T-cell (primary cell): ENCODE data around the gene SAC3D1. TPM values are rescaled to one million over a fixed set of nuclear protein-coding genes. Genes with fewer than 3 reads are reported as not detected.

ENCODE experiments used
- ATAC-seq, 4 experiments: fragments of 200-7000 bp in 3 of 4; fragments of 150-1000 bp in 1 of 4; cut with Tn5 transposase; replicated peaks in 1 of 4; 1 replicate in 3 of 4; 2 replicates in 1 of 4; pipeline ENCODE4 v1.10.0; 2021; ENCODE audit warnings: moderate library complexity in 3 of 4, mild to moderate bottlenecking in 2 of 4, moderate number of reproducible peaks in 1 of 4
- CTCF ChIA-PET, 2 donors: fragments of 300-600 bp; sonication (Branson Sonifier 250); formaldehyde crosslinking; loops; one replicate each; lab custom pipeline; 2022; ENCODE audit warnings: antibody characterized with exemption in 2 of 2; lab: Charles Lee
- POLR2A ChIA-PET, 2 donors: fragments of 300-600 bp; sonication (Branson Sonifier 250); formaldehyde crosslinking; loops; one replicate each; lab custom pipeline; 2022; ENCODE audit warnings: antibody characterized with exemption in 2 of 2; lab: Charles Lee
- DNase-seq, 35 experiments: peaks; one replicate each; pipeline versions ENCODE4 v3.0.0 to v3.0.0-alpha.2; 2013 to 2023
- H3K27ac ChIP-seq: one replicate; pipeline ENCODE4 v1.5.1; 2013; ENCODE audit warnings: low read length
- H3K27me3 ChIP-seq, 2 experiments: replicated peaks in 1 of 2; 1 replicate in 1 of 2; 2 replicates in 1 of 2; pipeline versions ENCODE4 v1.6.1 to v1.7.0; 2013; ENCODE audit warnings: low read length in 1 of 2, mixed read lengths in 1 of 2; ENCODE audit not compliant: control insufficient read depth in 2 of 2, insufficient read depth in 2 of 2; ENCODE audit errors: extremely low read depth in 1 of 2
- H3K36me3 ChIP-seq, 2 donors: 1 replicate in 1 of 2; 2 replicates in 1 of 2; pipeline versions ENCODE4 v1.6.1 to v1.7.0; 2013; ENCODE audit warnings: low read length in 1 of 2; ENCODE audit not compliant: control insufficient read depth in 2 of 2, insufficient read depth in 1 of 2; ENCODE audit errors: extremely low read depth in 1 of 2
- H3K4me1 ChIP-seq, 2 experiments: 1 replicate in 1 of 2; 2 replicates in 1 of 2; pipeline versions ENCODE4 v1.6.1 to v1.7.0; 2013; ENCODE audit warnings: low read length in 2 of 2, mixed read lengths in 1 of 2; ENCODE audit not compliant: insufficient read depth in 2 of 2, control insufficient read depth in 1 of 2; ENCODE audit errors: extremely low read depth in 1 of 2
- H3K4me3 ChIP-seq, 2 donors: 1 replicate in 1 of 2; 2 replicates in 1 of 2; pipeline versions ENCODE4 v1.5.1 to v1.7.0; 2013; ENCODE audit warnings: mild to moderate bottlenecking in 2 of 2, low read length in 1 of 2, moderate library complexity in 1 of 2; ENCODE audit not compliant: control insufficient read depth in 1 of 2; ENCODE audit errors: extremely low read depth in 1 of 2
- H3K9me3 ChIP-seq: 2 replicates; pipeline ENCODE4 v1.7.0; 2013
- H3K27ac Mint-ChIP-seq, 2 donors: one replicate each; pipeline ENCODE4 v1.8.0; 2020 to 2021; ENCODE audit warnings: mild to moderate bottlenecking in 2 of 2, mixed read lengths in 2 of 2
- H3K27me3 Mint-ChIP-seq, 2 donors: one replicate each; pipeline ENCODE4 v1.8.0; 2021 to 2022; ENCODE audit warnings: mixed read lengths in 2 of 2
- H3K36me3 Mint-ChIP-seq: one replicate; pipeline ENCODE4 v1.8.0; 2021; ENCODE audit warnings: mixed read lengths
- H3K4me1 Mint-ChIP-seq, 3 donors: one replicate each; pipeline ENCODE4 v1.8.0; 2020 to 2022; ENCODE audit warnings: mixed read lengths in 3 of 3, mild to moderate bottlenecking in 1 of 3
- H3K4me3 Mint-ChIP-seq, 3 donors: one replicate each; pipeline ENCODE4 v1.8.0; 2020 to 2022; ENCODE audit warnings: mild to moderate bottlenecking in 3 of 3, mixed read lengths in 3 of 3, moderate library complexity in 3 of 3
- H3K9me3 Mint-ChIP-seq, 3 donors: one replicate each; pipeline ENCODE4 v1.8.0; 2020 to 2022; ENCODE audit warnings: mixed read lengths in 3 of 3
- WGBS: methylation state at CpG from one replicate; pipeline ENCODE4 v1.1.5; 2013; ENCODE audit warnings: missing lambda C conversion rate; ENCODE audit not compliant: insufficient coverage; 5-methylcytosine and 5-hydroxymethylcytosine counted together
- total RNA-seq, 35 experiments: library from RNA in 6 of 35; stranded (reverse) in 6 of 35; fragments of 120-200 nt in 1 of 35; gene quantifications; one replicate each; pipeline versions ENCODE4 v1.2.1 to v1.2.4 and lab custom pipeline; 2013 to 2026

Gene SAC3D1
- total RNA-seq, 5 donors from 2014 or later (not counting 1 experiment from before 2014, with no cell fraction given), result 3.1 to 16.9 (median 14.5) TPM

- peak; percentile 91 to 94 (median 91) for ATAC-seq
- peak within 1 kb of the TSS; percentile 70 for H3K27ac ChIP-seq
- peak; percentile 72 to 95 (median 85) for DNase-seq
- H3K27me3 ChIP-seq, result no peaks in the 10 kb centered on the region
- Mint-ChIP-seq H3K4me3 (peak within 1 kb of the TSS; percentile 68 to 86 (median 83)), H3K36me3 (no peaks in the 10 kb centered on the region), H3K27ac (peak within 1 kb of the TSS; percentile 90 to 91), H3K4me1 (peaks cover 19 to 24% (median 21%) of the 10 kb centered on the region in 3 donors), H3K27me3 (no peaks in the 10 kb centered on the region), H3K9me3 (no peaks in the 10 kb centered on the region)
- no peaks in the 10 kb centered on the region for H3K9me3 ChIP-seq
- peaks cover 8% of the 10 kb centered on the region in 2 donors for H3K36me3 ChIP-seq
- WGBS, result 2% methylated on average over 31 of the region's 51 CpGs
- H3K4me1 ChIP-seq, result peaks cover 5 to 24% of the 10 kb centered on the region in 2 experiments
- ChIA-PET POLR2A (no interaction called here), CTCF (interaction anchor here in 1 of 2 donors (0.8 to 0.9 kb wide), 3 partner anchors 13 to 302 kb away, joined by 3 read pairs; partner anchors contain the start of gene ARL2)
- H3K4me3 ChIP-seq, result peak within 1 kb of the TSS; percentile 27 to 53
Measured at GRCh38 chr11:65027213-65028067, 13.6 kb upstream of the SAC3D1 start, which contains the start of gene SNX15. SNX15 (plus strand) TSS chr11:65027439; CDS start chr11:65027538, 99 bp downstream.

GRCh38 chr11:65032216-65032615 is 8.8 kb upstream of the SAC3D1 start:
- H3K27me3 ChIP-seq, result no peaks in the 10 kb centered on the region
- H3K9me3 Mint-ChIP-seq, result no peaks in the 10 kb centered on the region
- no peaks in the 10 kb centered on the region for H3K27me3 Mint-ChIP-seq
- H3K27ac Mint-ChIP-seq, result no peak overlapping the region
- no peak overlapping the region for H3K4me3 Mint-ChIP-seq
- no peak overlapping the region for H3K4me3 ChIP-seq
- peaks cover 8 to 43% of the 10 kb centered on the region in 2 donors for H3K36me3 ChIP-seq
- no peak for ATAC-seq
- no peaks in the 10 kb centered on the region for H3K9me3 ChIP-seq
- H3K4me1 Mint-ChIP-seq, result peaks cover 13 to 19% (median 16%) of the 10 kb centered on the region in 3 donors
- no peak overlapping the region for H3K27ac ChIP-seq
- peaks cover 4% of the 10 kb centered on the region for H3K36me3 Mint-ChIP-seq
- DNase-seq, result no peak
- 100% methylated on average over 6 of the region's 13 CpGs for WGBS
- CTCF ChIA-PET, result interaction anchor here in 1 of 2 donors (0.7 kb wide), 1 partner anchor 80 kb away, joined by 3 read pairs; the partner anchor contains the start of gene TM7SF2
- POLR2A ChIA-PET, result no interaction called here
- H3K4me1 ChIP-seq, result peaks cover 5 to 19% of the 10 kb centered on the region in 2 experiments

GRCh38 chr11:65034423-65034822 is 6.6 kb upstream of the SAC3D1 start:
- DNase-seq, result no peak
- Mint-ChIP-seq H3K4me1 (no peaks in the 10 kb centered on the region), H3K36me3 (peaks cover 4% of the 10 kb centered on the region), H3K4me3 (no peak overlapping the region), H3K27me3 (no peaks in the 10 kb centered on the region), H3K27ac (no peak overlapping the region), H3K9me3 (no peaks in the 10 kb centered on the region)
- H3K4me3 ChIP-seq, result no peak overlapping the region
- 100% methylated on average over 1 of the region's 2 CpGs for WGBS
- H3K4me1 ChIP-seq, result no peaks in the 10 kb centered on the region
- ChIA-PET POLR2A (no interaction called here), CTCF (no interaction called here)
- no peak for ATAC-seq
- H3K27ac ChIP-seq, result no peak overlapping the region
- H3K36me3 ChIP-seq, result peaks cover 13 to 56% of the 10 kb centered on the region in 2 donors
- no peaks in the 10 kb centered on the region for H3K27me3 ChIP-seq
- H3K9me3 ChIP-seq, result no peaks in the 10 kb centered on the region

GRCh38 chr11:65035579-65035978 is 5.4 kb upstream of the SAC3D1 start:
- POLR2A ChIA-PET, result no interaction called here
- ATAC-seq (no peak), DNase-seq (no peak)
- no peak overlapping the region for H3K27ac Mint-ChIP-seq
- peaks cover 0 to 2% (median 2%) of the 10 kb centered on the region in 3 donors for H3K4me1 Mint-ChIP-seq
- H3K9me3 ChIP-seq, result no peaks in the 10 kb centered on the region
- H3K9me3 Mint-ChIP-seq, result no peaks in the 10 kb centered on the region
- H3K4me3 ChIP-seq, result no peak overlapping the region
- peaks cover 13 to 56% of the 10 kb centered on the region in 2 donors for H3K36me3 ChIP-seq
- no peaks in the 10 kb centered on the region for H3K27me3 Mint-ChIP-seq
- H3K27me3 ChIP-seq, result no peaks in the 10 kb centered on the region
- CTCF ChIA-PET, result no interaction called here
- no peak overlapping the region for H3K4me3 Mint-ChIP-seq
- H3K36me3 Mint-ChIP-seq, result peaks cover 4% of the 10 kb centered on the region
- WGBS, result 92% methylated on average over 11 of the region's 11 CpGs
- no peak overlapping the region for H3K27ac ChIP-seq
- H3K4me1 ChIP-seq, result peaks cover 0 to 8% of the 10 kb centered on the region in 2 experiments

GRCh38 chr11:65036931-65037330 is 4.1 kb upstream of the SAC3D1 start:
- Mint-ChIP-seq H3K9me3 (no peaks in the 10 kb centered on the region), H3K4me1 (peaks cover 0 to 8% (median 7%) of the 10 kb centered on the region in 3 donors), H3K4me3 (no peak overlapping the region), H3K36me3 (peaks cover 4% of the 10 kb centered on the region), H3K27me3 (no peaks in the 10 kb centered on the region), H3K27ac (no peak overlapping the region)
- Histone ChIP-seq H3K27me3 (no peaks in the 10 kb centered on the region), H3K36me3 (peaks cover 9 to 52% of the 10 kb centered on the region in 2 donors), H3K4me1 (peaks cover 0 to 14% of the 10 kb centered on the region in 2 experiments), H3K4me3 (no peak overlapping the region), H3K9me3 (no peaks in the 10 kb centered on the region), H3K27ac (no peak overlapping the region)
- CTCF ChIA-PET, result interaction anchor here (0.5 to 1.0 kb wide), 2 partner anchors 21 to 243 kb away, joined by 3 to 8 read pairs; no protein-coding TSS in a partner anchor
- POLR2A ChIA-PET, result interaction anchor here in 1 of 2 donors (0.6 kb wide), 1 partner anchor 692 kb away, joined by 4 read pairs; no protein-coding TSS in a partner anchor
- DNase-seq (no peak), ATAC-seq (no peak)
- WGBS, result 100% methylated on average over 1 of the region's 6 CpGs

GRCh38 chr11:65040520-65040846 is 527 bp upstream of the SAC3D1 start:
- DNase-seq, result no peak
- 21% methylated on average over 7 of the region's 7 CpGs for WGBS
- H3K4me3 ChIP-seq, result peak overlapping the region; percentile 64 to 86
- no peaks in the 10 kb centered on the region for H3K27me3 Mint-ChIP-seq
- peaks cover 11 to 20% (median 15%) of the 10 kb centered on the region in 3 donors for H3K4me1 Mint-ChIP-seq
- POLR2A ChIA-PET, result no interaction called here
- H3K4me3 Mint-ChIP-seq, result peak overlapping the region; percentile 88 to 92 (median 91)
- no peak for ATAC-seq
- H3K36me3 Mint-ChIP-seq, result peaks cover 8% of the 10 kb centered on the region
- H3K9me3 ChIP-seq, result no peaks in the 10 kb centered on the region
- H3K27ac Mint-ChIP-seq, result peak overlapping the region; percentile 92 to 96
- peaks cover 5 to 37% of the 10 kb centered on the region in 2 donors for H3K36me3 ChIP-seq
- H3K4me1 ChIP-seq, result peaks cover 0 to 27% of the 10 kb centered on the region in 2 experiments
- no peaks in the 10 kb centered on the region for H3K27me3 ChIP-seq
- CTCF ChIA-PET, result no interaction called here
- H3K27ac ChIP-seq, result peak overlapping the region; percentile 76
- H3K9me3 Mint-ChIP-seq, result no peaks in the 10 kb centered on the region
